Measurements from ENCODE around the gene ITPA. TPM values are rescaled to one million over a fixed set of nuclear protein-coding genes. Genes with fewer than 3 reads are reported as not detected.

Gene ITPA
- total and polyA plus RNA-seq, 2 of the 13 experiments (the other 11 are each of a cell fraction or from before 2014, with no cell fraction given) = 60.1 to 103 TPM

DNA sequence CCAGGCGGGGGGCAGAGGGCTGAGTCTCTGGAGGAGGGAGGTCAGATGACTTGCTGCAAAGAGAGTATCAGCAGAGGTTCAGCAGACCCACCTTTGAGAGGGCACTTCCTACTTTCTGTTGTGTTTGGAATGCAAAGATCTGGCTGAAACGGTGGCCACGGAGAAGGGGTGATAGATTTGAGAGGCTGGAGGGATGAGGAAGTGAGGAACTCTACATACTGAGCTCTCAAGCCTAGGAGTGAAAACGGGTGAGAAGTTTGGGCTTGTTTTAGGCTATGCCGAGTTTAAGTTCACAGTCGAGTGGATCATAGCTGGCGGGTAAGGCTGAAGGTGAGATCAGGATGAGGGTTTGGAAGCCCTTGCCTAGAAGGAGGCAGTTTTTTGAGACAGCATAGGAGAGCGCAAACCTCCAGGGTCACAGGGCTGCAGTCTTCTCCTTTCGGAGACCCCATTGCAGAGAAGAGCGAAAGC is 477 bp upstream of the ITPA start (continued):
- TF ChIP-seq, protein P1, sequence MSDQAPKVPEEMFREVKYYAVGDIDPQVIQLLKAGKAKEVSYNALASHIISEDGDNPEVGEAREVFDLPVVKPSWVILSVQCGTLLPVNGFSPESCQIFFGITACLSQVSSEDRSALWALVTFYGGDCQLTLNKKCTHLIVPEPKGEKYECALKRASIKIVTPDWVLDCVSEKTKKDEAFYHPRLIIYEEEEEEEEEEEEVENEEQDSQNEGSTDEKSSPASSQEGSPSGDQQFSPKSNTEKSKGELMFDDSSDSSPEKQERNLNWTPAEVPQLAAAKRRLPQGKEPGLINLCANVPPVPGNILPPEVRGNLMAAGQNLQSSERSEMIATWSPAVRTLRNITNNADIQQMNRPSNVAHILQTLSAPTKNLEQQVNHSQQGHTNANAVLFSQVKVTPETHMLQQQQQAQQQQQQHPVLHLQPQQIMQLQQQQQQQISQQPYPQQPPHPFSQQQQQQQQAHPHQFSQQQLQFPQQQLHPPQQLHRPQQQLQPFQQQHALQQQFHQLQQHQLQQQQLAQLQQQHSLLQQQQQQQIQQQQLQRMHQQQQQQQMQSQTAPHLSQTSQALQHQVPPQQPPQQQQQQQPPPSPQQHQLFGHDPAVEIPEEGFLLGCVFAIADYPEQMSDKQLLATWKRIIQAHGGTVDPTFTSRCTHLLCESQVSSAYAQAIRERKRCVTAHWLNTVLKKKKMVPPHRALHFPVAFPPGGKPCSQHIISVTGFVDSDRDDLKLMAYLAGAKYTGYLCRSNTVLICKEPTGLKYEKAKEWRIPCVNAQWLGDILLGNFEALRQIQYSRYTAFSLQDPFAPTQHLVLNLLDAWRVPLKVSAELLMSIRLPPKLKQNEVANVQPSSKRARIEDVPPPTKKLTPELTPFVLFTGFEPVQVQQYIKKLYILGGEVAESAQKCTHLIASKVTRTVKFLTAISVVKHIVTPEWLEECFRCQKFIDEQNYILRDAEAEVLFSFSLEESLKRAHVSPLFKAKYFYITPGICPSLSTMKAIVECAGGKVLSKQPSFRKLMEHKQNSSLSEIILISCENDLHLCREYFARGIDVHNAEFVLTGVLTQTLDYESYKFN (CRISPR knock-in tag; conservative IDR thresholded peaks at IDR 0.05) = no peak
- TF ChIP-seq TBX2 (CRISPR knock-in tag; IDR thresholded peaks at IDR 0.05; ENCODE audit: borderline replicate concordance) (peak; percentile 46; the same call in 1 of the 2 replicates), ZNF572 (CRISPR knock-in tag; IDR thresholded peaks at IDR 0.05) (0 out of 2 replicates have a peak, but pooled peaks have one; percentile 3), GFI1 (CRISPR knock-in tag; IDR thresholded peaks at IDR 0.05; ENCODE audit: borderline replicate concordance) (peak; percentile 18; the same call in 1 of the 2 replicates), ZNF619 (CRISPR knock-in tag; IDR thresholded peaks at IDR 0.05) (no peak), RFX3 (CRISPR knock-in tag; IDR thresholded peaks at IDR 0.05) (no peak), ZNF780A (CRISPR knock-in tag; IDR thresholded peaks at IDR 0.05) (no peak), ZNF33B (CRISPR knock-in tag; IDR thresholded peaks at IDR 0.05) (peak; percentile 30; the same call in 1 of the 2 replicates), MTF1 (CRISPR knock-in tag; IDR thresholded peaks at IDR 0.05) (no peak), ZNF556 (CRISPR knock-in tag; IDR thresholded peaks at IDR 0.05; ENCODE audit: borderline replicate concordance) (no peak), HES4 (CRISPR knock-in tag; IDR thresholded peaks at IDR 0.05; ENCODE audit: borderline replicate concordance) (peak; percentile 40; the same call in 1 of the 2 replicates), MEIS2 (CRISPR knock-in tag; IDR thresholded peaks at IDR 0.05) (peak; percentile 6; the same call in 1 of the 2 replicates), ZNF3 (CRISPR knock-in tag; IDR thresholded peaks at IDR 0.05) (no peak), HMG20A (CRISPR knock-in tag; IDR thresholded peaks at IDR 0.05; ENCODE audit: borderline replicate concordance) (no peak), ZNF841 (CRISPR knock-in tag; IDR thresholded peaks at IDR 0.05; ENCODE audit: borderline replicate concordance) (no peak), CENPX (CRISPR knock-in tag; IDR thresholded peaks at IDR 0.05) (no peak), ZNF792 (CRISPR knock-in tag; IDR thresholded peaks at IDR 0.05) (peak; percentile 1; the same call in 1 of the 2 replicates)
- TF ChIP-seq, protein P2, sequence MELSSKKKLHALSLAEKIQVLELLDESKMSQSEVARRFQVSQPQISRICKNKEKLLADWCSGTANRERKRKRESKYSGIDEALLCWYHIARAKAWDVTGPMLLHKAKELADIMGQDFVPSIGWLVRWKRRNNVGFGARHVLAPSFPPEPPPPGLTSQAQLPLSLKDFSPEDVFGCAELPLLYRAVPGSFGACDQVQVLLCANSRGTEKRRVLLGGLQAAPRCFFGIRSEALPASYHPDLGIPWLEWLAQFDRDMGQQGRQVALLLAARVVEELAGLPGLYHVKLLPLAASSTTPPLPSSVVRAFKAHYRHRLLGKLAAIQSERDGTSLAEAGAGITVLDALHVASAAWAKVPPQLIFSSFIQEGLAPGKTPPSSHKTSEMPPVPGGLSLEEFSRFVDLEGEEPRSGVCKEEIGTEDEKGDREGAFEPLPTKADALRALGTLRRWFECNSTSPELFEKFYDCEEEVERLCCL (CRISPR knock-in tag; IDR thresholded peaks at IDR 0.05; ENCODE audit: borderline replicate concordance) = peak; percentile 30; the same call in 1 of the 2 replicates
- TF ChIP-seq, protein P3, sequence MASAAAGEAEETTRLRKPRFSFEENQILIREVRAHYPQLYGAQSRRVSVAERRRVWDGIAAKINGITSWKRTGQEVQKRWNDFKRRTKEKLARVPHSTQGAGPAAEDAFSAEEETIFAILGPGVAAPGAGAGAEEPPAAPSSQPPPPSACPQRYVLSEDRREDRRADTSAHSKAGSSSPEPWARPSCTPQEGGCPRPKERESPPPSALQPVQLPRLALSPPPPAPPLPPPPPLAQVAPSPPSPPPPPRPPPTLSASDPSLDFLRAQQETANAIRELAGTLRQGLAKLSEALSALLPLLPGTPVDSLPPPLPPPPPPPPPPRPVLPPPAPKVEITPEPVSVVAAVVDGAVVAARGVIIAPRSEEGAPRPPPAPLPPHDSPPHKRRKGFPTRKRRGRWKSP (CRISPR knock-in tag; IDR thresholded peaks at IDR 0.05) = 0 out of 2 replicates have a peak, but pooled peaks have one; percentile 70
- TF ChIP-seq, protein P4, sequence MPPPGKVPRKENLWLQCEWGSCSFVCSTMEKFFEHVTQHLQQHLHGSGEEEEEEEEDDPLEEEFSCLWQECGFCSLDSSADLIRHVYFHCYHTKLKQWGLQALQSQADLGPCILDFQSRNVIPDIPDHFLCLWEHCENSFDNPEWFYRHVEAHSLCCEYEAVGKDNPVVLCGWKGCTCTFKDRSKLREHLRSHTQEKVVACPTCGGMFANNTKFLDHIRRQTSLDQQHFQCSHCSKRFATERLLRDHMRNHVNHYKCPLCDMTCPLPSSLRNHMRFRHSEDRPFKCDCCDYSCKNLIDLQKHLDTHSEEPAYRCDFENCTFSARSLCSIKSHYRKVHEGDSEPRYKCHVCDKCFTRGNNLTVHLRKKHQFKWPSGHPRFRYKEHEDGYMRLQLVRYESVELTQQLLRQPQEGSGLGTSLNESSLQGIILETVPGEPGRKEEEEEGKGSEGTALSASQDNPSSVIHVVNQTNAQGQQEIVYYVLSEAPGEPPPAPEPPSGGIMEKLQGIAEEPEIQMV (CRISPR knock-in tag; IDR thresholded peaks at IDR 0.05; ENCODE audit: low read depth) = 0 out of 2 replicates have a peak, but pooled peaks have one; percentile 15
- TF ChIP-seq, protein P5, sequence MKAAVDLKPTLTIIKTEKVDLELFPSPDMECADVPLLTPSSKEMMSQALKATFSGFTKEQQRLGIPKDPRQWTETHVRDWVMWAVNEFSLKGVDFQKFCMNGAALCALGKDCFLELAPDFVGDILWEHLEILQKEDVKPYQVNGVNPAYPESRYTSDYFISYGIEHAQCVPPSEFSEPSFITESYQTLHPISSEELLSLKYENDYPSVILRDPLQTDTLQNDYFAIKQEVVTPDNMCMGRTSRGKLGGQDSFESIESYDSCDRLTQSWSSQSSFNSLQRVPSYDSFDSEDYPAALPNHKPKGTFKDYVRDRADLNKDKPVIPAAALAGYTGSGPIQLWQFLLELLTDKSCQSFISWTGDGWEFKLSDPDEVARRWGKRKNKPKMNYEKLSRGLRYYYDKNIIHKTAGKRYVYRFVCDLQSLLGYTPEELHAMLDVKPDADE (CRISPR knock-in tag; IDR thresholded peaks at IDR 0.05) = peak; percentile 13; the same call in 1 of the 2 replicates

Data from HepG2 (cell line).